Neural cell (in vitro differentiated cells): ENCODE measurements around the gene SLC44A4.
"Not testable (repeated sequence)": the region's sequence is repeated elsewhere in the genome, so short reads cannot be mapped to it uniquely, and the experiment has no call there.

Source experiments
- EP300 ChIP-seq: fragments of 450-650 bp; conservative IDR thresholded peaks from 2 replicates; pipeline ENCODE4 v1.6.1; 2014; ENCODE audit warnings: antibody characterized with exemption, mild to moderate bottlenecking, moderate library complexity; ENCODE audit not compliant: poor library complexity, severe bottlenecking
- EZH2 ChIP-seq: fragments of 200-600, 300-800 bp; shearing (Covaris generic), sonication (generic); IDR thresholded peaks from 2 replicates; pipeline ENCODE4 v1.6.1; 2014; ENCODE audit warnings: antibody characterized with exemption, low read length, borderline replicate concordance, mild to moderate bottlenecking; ENCODE audit not compliant: insufficient read depth, poor library complexity, severe bottlenecking
- MXI1 ChIP-seq: fragments of 450-650 bp; conservative IDR thresholded peaks from 2 replicates; pipeline ENCODE4 v1.6.1; 2014; ENCODE audit warnings: antibody characterized with exemption, mild to moderate bottlenecking; ENCODE audit not compliant: poor library complexity, severe bottlenecking
- POLR2AphosphoS5 ChIP-seq: IDR thresholded peaks from 2 replicates; pipeline ENCODE4 v1.6.1; 2012
- RAD21 ChIP-seq: fragments of 450-650 bp; conservative IDR thresholded peaks from 2 replicates; pipeline ENCODE4 v1.6.1; 2014; ENCODE audit warnings: antibody characterized with exemption, mild to moderate bottlenecking, moderate library complexity
- SMC3 ChIP-seq: fragments of 450-650 bp; conservative IDR thresholded peaks from 2 replicates; pipeline ENCODE4 v1.6.1; 2014; ENCODE audit warnings: antibody characterized with exemption, mild to moderate bottlenecking, moderate library complexity; ENCODE audit not compliant: poor library complexity
- TAF1 ChIP-seq: IDR thresholded peaks from 2 replicates; pipeline ENCODE4 v1.6.1; 2012; ENCODE audit warnings: low read depth
- TF ChIP-seq, protein P1 (sequence below): fragments of 450-650 bp; IDR thresholded peaks from 2 replicates; pipeline ENCODE4 v1.5.1; 2014; ENCODE audit warnings: antibody characterized with exemption, mild to moderate bottlenecking, moderate library complexity; ENCODE audit not compliant: poor library complexity, severe bottlenecking
- TF ChIP-seq, protein P2 (sequence below): IDR thresholded peaks from 2 replicates; pipeline ENCODE4 v1.6.1; 2012; ENCODE audit warnings: borderline replicate concordance

DNA sequence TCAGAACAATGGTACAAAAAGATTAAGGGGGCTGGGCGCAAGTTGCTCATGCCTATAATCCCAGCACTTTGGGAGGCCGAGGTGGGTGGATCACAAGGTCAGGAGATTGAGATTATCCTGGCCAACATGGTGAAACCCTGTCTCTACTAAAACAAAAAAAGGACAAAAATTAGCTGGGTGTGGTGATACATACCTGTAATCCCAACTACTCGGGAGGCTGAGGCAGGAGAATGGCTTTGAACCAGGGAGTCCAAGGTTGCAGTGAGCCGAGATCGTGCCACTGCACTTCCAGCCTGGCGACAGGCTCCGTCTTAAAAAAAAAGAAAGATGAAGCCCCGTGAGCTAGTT lies 39.0 kb downstream of the SLC44A4 start:
- TF ChIP-seq, protein P1, sequence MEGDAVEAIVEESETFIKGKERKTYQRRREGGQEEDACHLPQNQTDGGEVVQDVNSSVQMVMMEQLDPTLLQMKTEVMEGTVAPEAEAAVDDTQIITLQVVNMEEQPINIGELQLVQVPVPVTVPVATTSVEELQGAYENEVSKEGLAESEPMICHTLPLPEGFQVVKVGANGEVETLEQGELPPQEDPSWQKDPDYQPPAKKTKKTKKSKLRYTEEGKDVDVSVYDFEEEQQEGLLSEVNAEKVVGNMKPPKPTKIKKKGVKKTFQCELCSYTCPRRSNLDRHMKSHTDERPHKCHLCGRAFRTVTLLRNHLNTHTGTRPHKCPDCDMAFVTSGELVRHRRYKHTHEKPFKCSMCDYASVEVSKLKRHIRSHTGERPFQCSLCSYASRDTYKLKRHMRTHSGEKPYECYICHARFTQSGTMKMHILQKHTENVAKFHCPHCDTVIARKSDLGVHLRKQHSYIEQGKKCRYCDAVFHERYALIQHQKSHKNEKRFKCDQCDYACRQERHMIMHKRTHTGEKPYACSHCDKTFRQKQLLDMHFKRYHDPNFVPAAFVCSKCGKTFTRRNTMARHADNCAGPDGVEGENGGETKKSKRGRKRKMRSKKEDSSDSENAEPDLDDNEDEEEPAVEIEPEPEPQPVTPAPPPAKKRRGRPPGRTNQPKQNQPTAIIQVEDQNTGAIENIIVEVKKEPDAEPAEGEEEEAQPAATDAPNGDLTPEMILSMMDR, result not testable (repeated sequence)
- not testable (repeated sequence) for TF ChIP-seq EP300, RAD21, TAF1, EZH2, POLR2AphosphoS5, SMC3, MXI1
- TF ChIP-seq, protein P2, sequence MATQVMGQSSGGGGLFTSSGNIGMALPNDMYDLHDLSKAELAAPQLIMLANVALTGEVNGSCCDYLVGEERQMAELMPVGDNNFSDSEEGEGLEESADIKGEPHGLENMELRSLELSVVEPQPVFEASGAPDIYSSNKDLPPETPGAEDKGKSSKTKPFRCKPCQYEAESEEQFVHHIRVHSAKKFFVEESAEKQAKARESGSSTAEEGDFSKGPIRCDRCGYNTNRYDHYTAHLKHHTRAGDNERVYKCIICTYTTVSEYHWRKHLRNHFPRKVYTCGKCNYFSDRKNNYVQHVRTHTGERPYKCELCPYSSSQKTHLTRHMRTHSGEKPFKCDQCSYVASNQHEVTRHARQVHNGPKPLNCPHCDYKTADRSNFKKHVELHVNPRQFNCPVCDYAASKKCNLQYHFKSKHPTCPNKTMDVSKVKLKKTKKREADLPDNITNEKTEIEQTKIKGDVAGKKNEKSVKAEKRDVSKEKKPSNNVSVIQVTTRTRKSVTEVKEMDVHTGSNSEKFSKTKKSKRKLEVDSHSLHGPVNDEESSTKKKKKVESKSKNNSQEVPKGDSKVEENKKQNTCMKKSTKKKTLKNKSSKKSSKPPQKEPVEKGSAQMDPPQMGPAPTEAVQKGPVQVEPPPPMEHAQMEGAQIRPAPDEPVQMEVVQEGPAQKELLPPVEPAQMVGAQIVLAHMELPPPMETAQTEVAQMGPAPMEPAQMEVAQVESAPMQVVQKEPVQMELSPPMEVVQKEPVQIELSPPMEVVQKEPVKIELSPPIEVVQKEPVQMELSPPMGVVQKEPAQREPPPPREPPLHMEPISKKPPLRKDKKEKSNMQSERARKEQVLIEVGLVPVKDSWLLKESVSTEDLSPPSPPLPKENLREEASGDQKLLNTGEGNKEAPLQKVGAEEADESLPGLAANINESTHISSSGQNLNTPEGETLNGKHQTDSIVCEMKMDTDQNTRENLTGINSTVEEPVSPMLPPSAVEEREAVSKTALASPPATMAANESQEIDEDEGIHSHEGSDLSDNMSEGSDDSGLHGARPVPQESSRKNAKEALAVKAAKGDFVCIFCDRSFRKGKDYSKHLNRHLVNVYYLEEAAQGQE, result not testable (repeated sequence)
